ENCODE results near the gene PRKCZ.

Gene PRKCZ

DNA sequence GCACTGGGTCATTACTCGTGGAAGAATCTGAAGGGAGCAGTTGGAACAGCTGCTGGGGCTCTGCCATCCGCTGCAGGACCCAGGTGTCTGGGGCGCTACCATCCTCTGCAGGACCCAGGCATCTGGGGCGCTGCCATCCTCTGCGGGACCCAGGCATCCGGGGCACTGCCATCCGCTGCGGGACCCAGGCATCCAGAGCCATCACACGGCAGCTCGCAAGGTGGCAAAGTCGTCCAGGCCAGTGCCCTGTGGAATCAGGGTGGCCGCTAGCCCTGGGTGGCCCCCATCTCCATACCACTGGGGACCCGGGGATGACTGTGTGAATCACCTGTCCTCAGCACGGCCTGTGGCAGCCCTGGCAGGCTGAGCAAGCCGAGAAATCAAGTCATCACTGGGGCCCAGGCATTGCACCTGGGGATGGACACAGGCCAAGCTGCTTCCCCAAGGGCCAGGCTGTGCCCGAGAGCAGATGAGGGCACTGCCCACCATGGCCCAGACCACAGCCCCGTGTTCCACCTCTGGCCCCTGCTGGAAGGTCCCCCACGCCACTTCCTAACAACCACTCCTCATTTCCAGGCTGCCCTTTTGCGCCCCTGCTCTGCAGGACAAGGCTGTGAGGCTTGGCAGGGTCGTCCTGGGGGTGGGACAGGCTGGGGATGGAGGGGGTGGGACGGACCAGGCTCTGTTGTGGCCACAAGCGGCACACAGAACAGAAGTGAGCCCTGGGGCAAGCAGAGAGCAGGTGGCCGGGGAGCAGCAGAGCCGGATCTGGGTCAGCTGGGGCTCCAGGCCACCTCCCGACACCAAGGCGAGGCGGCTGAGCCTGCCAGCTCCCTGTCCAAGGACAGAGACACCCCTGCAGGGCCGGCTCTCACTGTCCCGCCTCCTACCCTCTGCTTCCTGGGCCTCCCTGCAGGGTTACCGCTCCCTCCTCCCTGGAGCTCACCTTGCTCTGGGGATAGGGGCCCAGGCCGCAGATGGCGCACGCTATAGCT lies 18.4 kb upstream of the PRKCZ start:
- no peak for DNase-seq (ENCODE audit: extremely low read depth, low read depth)
- TF ChIP-seq, protein P1, sequence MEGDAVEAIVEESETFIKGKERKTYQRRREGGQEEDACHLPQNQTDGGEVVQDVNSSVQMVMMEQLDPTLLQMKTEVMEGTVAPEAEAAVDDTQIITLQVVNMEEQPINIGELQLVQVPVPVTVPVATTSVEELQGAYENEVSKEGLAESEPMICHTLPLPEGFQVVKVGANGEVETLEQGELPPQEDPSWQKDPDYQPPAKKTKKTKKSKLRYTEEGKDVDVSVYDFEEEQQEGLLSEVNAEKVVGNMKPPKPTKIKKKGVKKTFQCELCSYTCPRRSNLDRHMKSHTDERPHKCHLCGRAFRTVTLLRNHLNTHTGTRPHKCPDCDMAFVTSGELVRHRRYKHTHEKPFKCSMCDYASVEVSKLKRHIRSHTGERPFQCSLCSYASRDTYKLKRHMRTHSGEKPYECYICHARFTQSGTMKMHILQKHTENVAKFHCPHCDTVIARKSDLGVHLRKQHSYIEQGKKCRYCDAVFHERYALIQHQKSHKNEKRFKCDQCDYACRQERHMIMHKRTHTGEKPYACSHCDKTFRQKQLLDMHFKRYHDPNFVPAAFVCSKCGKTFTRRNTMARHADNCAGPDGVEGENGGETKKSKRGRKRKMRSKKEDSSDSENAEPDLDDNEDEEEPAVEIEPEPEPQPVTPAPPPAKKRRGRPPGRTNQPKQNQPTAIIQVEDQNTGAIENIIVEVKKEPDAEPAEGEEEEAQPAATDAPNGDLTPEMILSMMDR (IDR thresholded peaks at IDR 0.05; ENCODE audit: low read depth, low read length, missing control alignments): no peak
- H3K4me3 ChIP-seq (replicated peaks; ENCODE audit: low read depth, low read length): no peak overlapping the region

DNA sequence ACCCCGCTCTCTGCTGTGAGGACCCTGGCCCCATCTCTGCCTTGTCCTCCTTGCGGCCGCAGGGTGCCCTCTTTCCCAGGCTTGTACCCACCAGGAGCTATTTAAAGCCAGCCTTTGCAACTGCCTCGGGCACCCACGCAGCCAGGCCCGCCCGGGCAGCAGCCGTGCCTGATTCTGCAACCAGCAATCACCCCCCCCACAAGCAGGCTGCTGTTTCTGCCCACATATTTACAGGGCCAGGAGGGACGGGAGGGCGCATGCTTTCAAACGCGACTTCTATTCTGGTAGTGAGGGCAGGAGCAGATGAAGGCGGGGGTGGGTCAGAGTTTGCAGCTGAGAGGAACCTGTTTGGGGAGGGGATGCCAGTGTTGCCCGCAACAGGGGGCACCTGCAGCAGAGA lies 17.5 kb upstream of the PRKCZ start:
- no peak for DNase-seq (ENCODE audit: extremely low read depth, low read depth)
- TF ChIP-seq, protein P1 (IDR thresholded peaks at IDR 0.05; ENCODE audit: low read depth, low read length, missing control alignments): no peak
- no peak overlapping the region for H3K4me3 ChIP-seq (replicated peaks; ENCODE audit: low read depth, low read length)

DNA sequence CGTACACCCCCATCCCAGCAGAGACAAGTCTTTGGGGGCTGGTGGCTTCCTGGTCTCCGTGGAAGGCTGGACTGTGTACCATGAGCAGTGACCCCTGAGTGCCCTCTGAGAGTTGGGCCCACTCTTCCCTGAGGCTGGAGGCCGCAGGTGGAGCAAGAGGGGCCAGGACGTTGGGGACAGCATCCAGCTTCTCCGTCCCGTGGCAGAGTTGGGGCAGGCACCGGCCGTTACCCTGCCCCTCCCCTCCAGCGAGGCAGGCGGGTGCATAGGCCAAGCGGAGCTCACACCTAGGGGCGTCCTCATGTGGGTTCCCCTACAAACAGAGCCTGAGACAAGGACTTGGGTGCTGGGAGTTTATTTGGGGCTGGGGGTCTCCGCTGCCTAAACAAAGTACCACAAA lies 17.0 kb upstream of the PRKCZ start:
- no peak overlapping the region for H3K4me3 ChIP-seq (replicated peaks; ENCODE audit: low read depth, low read length)
- TF ChIP-seq, protein P1 (IDR thresholded peaks at IDR 0.05; ENCODE audit: low read depth, low read length, missing control alignments): no peak
- no peak for DNase-seq (ENCODE audit: extremely low read depth, low read depth)

DNA sequence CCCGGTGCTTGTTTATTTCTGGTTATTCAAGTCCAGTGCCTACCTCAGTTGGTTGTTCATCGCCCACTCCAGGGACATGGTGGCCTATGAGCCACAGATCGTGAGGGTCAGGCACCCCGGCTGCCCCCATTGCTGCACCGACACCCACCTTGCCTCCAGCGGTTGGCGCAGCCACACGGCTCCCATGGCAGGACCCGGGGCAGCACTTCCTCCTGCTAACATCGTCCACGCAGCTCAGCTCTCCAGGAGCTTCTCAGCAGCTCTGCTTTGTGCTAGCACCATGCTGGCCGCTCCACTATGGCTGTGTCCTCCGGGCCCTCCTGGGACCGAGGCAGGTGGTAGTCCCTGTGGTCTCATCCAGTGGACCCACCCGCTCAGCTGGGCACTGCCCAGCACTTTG lies 13.9 kb upstream of the PRKCZ start:
- no peak overlapping the region for H3K4me3 ChIP-seq (replicated peaks; ENCODE audit: low read depth, low read length)
- TF ChIP-seq, protein P1 (IDR thresholded peaks at IDR 0.05; ENCODE audit: low read depth, low read length, missing control alignments): no peak

DNA sequence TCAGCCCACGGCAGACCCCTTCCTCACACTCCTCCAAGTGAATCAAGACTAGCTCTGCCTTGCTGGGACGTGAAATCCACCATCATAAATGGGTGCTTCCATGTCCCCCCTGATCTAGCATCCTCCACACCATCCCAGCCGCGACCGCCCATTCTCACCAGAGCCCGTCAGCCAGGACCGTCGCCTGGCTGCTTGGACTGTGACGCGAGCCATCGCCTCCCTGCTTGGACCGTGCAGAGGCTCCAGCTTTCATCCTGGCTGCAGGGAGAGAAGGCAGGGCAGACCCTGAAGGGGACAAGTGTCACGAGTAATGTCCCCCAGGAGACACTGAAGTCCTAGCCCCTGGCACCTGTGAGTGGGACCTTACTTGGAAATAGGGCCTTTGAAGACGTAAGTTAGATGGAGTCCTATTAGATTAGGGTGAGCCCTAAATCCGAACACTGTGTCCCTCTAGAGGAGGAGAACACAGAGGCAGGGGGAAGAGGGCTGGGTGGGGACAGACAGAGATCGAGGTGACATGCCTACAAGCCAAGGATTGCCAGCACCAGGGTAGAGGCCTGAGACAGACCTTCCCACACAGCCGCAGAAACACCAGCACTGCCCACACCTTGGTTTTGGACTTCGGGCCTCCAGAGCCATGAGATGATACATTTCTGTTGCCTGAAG lies 12.8 kb upstream of the PRKCZ start:
- TF ChIP-seq, protein P1 (IDR thresholded peaks at IDR 0.05; ENCODE audit: low read depth, low read length, missing control alignments): no peak
- H3K4me3 ChIP-seq (replicated peaks; ENCODE audit: low read depth, low read length): no peak overlapping the region
- DNase-seq (ENCODE audit: extremely low read depth, low read depth): no peak

More for the DNA sequence above, 13.9 kb upstream of the PRKCZ start:
- no peak for DNase-seq (ENCODE audit: extremely low read depth, low read depth)

DNA sequence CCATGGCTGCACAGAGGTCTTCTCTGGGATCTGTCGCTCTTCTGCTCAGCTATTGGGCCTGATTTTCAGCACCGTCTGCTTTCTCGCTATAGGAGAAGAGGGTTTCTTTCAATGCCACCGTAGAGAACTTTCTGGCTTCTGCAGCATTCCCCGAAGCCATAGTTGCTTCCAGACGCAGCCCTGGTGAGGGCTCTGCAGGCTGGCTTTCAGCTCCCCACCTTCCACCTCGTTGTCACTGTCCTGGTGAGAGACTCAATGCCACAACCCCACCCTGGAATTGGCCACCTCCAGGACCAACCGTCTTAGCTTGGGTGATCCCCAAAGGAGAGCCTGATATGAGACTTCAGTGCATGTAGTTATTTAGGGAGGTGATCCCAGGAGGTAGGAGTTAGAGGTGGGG lies 12.0 kb upstream of the PRKCZ start:
- TF ChIP-seq, protein P1 (IDR thresholded peaks at IDR 0.05; ENCODE audit: low read depth, low read length, missing control alignments): no peak
- no peak for DNase-seq (ENCODE audit: extremely low read depth, low read depth)
- no peak overlapping the region for H3K4me3 ChIP-seq (replicated peaks; ENCODE audit: low read depth, low read length)
